BLaER1 (cell line): Measurements from ENCODE around the gene MBD3.
A peak's percentile ranks its signal among the peaks of the same experiment; 100 is the strongest.

Experiments used
- H3K27ac ChIP-seq: shearing (Covaris generic); formaldehyde crosslinking; 2 replicates; pipeline ENCODE4 v1.8.1; 2022
- H3K27me3 ChIP-seq: shearing (Covaris generic); formaldehyde crosslinking; 2 replicates; pipeline ENCODE4 v1.8.1; 2022
- H3K36me3 ChIP-seq: shearing (Covaris generic); formaldehyde crosslinking; 2 replicates; pipeline ENCODE4 v1.8.1; 2022
- H3K4me1 ChIP-seq: shearing (Covaris generic); formaldehyde crosslinking; 2 replicates; pipeline ENCODE4 v1.8.1; 2022
- H3K4me2 ChIP-seq: shearing (Covaris generic); formaldehyde crosslinking; 2 replicates; pipeline ENCODE4 v1.8.1; 2022
- H3K4me3 ChIP-seq: shearing (Covaris generic); formaldehyde crosslinking; 2 replicates; pipeline ENCODE4 v1.8.1; 2022
- H3K9ac ChIP-seq: shearing (Covaris generic); formaldehyde crosslinking; 2 replicates; pipeline ENCODE4 v1.8.1; 2022
- H3K9me3 ChIP-seq: shearing (Covaris generic); formaldehyde crosslinking; 2 replicates; pipeline ENCODE4 v1.8.1; 2022
- H4K20me1 ChIP-seq: shearing (Covaris generic); formaldehyde crosslinking; 2 replicates; pipeline ENCODE4 v1.8.1; 2022
- Cebpa-rat ChIP-seq: shearing (Covaris generic); IDR thresholded peaks from 2 replicates; pipeline ENCODE4 v1.8.1; 2022

Gene MBD3

GRCh38 chr19:1620502-1620901 is 27.8 kb upstream of the MBD3 start:
- TF ChIP-seq Cebpa-rat = no peak
- Histone ChIP-seq H4K20me1 (peaks cover 100% of the 10 kb centered on the region), H3K27me3 (no peaks in the 10 kb centered on the region), H3K36me3 (peaks cover 99% of the 10 kb centered on the region), H3K9ac (no peak overlapping the region), H3K4me1 (peaks cover 100% of the 10 kb centered on the region), H3K4me3 (no peak overlapping the region), H3K9me3 (no peaks in the 10 kb centered on the region), H3K4me2 (peak overlapping the region; percentile 75), H3K27ac (peak overlapping the region; percentile 66)

DNA sequence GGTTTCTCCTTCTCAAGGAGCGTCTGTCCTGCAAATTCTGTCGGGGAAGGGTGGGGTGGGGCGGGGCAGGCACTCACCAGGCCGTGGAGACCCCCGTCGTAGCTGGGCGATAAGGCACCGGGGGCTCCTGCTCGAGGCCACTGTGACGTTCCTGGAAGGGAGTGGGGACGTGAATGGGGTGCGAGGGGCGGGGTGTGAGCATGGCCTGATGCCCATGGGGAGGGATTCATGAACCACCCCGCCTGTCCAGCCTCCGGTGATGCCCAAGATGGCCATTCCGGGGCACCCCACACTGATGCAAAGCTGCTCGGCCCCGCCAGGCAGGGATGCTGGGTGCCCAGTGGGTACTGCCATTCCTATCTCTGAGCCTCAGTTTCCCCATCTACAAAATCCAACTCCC is 27.0 kb upstream of the MBD3 start:
- Histone ChIP-seq H3K4me1 (peaks cover 100% of the 10 kb centered on the region), H3K27ac (0 out of 2 replicates have a peak overlapping the region, but pooled peaks have one; percentile 66), H3K9me3 (no peaks in the 10 kb centered on the region), H3K36me3 (peaks cover 99% of the 10 kb centered on the region), H3K27me3 (no peaks in the 10 kb centered on the region), H4K20me1 (peaks cover 100% of the 10 kb centered on the region), H3K4me3 (no peak overlapping the region), H3K4me2 (peak overlapping the region; percentile 75), H3K9ac (no peak overlapping the region)
- TF ChIP-seq Cebpa-rat = no peak

DNA sequence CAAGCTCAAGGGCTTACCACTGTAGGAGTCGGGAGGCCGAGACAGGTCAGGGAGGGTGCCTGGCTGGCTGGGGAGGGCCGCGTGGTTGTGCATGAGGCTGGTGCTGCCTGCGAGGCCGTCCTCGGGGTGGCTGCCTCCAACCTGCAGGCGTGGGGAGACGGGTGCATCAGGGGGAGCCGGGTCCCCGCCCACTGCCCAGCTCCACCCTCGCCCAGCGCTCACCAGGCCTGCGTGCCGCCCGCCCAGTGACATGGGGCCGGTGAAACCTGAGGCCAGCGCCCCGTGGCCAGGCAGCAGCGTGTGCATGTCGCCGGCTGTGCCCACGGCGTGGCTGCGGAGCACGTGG is 26.4 kb upstream of the MBD3 start:
- H3K4me2 ChIP-seq = peak overlapping the region; percentile 63
- H3K9me3 ChIP-seq = no peaks in the 10 kb centered on the region
- no peak for TF ChIP-seq Cebpa-rat
- no peak overlapping the region for H3K9ac ChIP-seq
- peaks cover 99% of the 10 kb centered on the region for H3K36me3 ChIP-seq
- no peak overlapping the region; the same call in 1 of the 2 replicates for H3K4me3 ChIP-seq
- H3K4me1 ChIP-seq = peaks cover 100% of the 10 kb centered on the region
- no peak overlapping the region for H3K27ac ChIP-seq
- peaks cover 100% of the 10 kb centered on the region for H4K20me1 ChIP-seq
- no peaks in the 10 kb centered on the region for H3K27me3 ChIP-seq

DNA sequence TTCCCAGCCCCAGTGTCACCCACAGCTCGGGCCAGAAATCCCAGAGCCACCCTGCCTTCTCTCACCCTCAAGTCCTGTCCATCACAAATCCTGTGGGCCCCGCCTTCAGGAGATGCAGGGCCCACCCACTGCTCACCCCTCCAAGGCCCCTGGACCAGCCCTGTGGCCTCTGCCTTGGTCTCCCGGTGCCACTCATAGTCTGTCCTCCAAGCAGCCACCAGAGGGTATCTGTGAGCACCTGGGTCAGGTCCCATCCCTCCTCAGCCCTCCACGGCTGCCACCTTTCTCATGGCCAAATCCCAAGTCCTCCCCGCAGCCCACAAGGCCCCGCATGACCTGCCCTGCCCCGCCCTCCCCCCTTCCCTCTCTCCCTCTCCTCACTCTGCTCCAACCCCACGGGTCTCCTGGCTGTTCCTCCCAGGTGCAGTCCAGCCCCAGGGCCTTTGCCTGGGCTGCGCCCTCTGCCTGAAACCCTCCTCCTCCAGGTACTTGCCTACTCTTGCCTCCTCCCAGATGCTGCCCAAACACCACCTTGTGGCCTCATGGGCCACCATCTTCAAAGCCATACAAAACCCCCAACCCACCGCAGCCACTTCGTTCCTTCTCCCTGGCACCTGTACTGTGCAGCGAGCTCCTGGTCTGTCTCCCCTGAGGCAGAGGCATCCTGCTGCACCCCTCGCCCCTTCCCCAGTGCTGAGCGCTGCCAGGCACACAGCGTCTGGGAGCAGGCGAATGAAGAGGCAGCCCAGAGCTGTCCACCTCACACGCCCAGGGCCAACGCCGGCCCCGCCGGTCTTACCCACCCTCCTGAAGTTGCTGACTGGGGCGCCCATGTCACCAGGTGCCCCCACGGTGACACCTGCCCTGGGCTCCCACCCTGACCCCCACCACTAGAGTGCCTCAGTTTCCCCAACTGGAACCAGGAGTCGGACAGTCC is 25.8 kb upstream of the MBD3 start:
- no peak overlapping the region; the same call in 1 of the 2 replicates for H3K4me3 ChIP-seq
- H3K36me3 ChIP-seq = peaks cover 99% of the 10 kb centered on the region
- no peaks in the 10 kb centered on the region for H3K9me3 ChIP-seq
- H4K20me1 ChIP-seq = peaks cover 100% of the 10 kb centered on the region
- H3K27me3 ChIP-seq = no peaks in the 10 kb centered on the region
- H3K4me2 ChIP-seq = peak overlapping the region; percentile 63
- H3K27ac ChIP-seq = no peak overlapping the region
- peaks cover 100% of the 10 kb centered on the region for H3K4me1 ChIP-seq
- no peak overlapping the region for H3K9ac ChIP-seq
- no peak for TF ChIP-seq Cebpa-rat

DNA sequence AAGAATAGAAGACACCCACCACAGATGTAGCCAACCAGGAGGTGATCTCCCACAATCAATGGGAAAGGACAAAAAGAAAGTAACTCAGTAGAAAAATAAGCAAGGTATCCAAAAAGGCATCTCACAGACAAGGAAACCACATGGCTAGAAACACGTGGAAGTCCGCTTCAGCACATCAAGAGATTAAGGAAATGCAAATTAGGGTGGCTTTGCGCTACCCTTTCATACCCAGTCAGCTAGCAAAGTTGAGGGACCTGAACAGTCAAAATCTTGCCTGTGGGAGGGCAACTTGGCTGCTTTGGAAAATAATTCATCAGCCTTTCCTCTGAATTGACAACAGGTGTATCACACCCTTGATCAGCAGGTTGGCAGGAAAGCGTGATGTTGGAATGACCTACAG is 24.2 kb upstream of the MBD3 start:
- Histone ChIP-seq H3K9ac (0 out of 2 replicates have a peak overlapping the region, but pooled peaks have one; percentile 24), H3K36me3 (peaks cover 100% of the 10 kb centered on the region), H3K27me3 (no peaks in the 10 kb centered on the region), H3K4me2 (peak overlapping the region; percentile 63), H4K20me1 (peaks cover 100% of the 10 kb centered on the region), H3K4me3 (no peak overlapping the region), H3K4me1 (peaks cover 100% of the 10 kb centered on the region), H3K27ac (no peak overlapping the region), H3K9me3 (no peaks in the 10 kb centered on the region)
- TF ChIP-seq Cebpa-rat = no peak

GRCh38 chr19:1616396-1616795 is 23.7 kb upstream of the MBD3 start:
- H4K20me1 ChIP-seq = peaks cover 98% of the 10 kb centered on the region
- no peak for TF ChIP-seq Cebpa-rat
- peak overlapping the region; percentile 63 for H3K4me2 ChIP-seq
- H3K27ac ChIP-seq = no peak overlapping the region
- no peak overlapping the region for H3K9ac ChIP-seq
- H3K4me3 ChIP-seq = no peak overlapping the region
- no peaks in the 10 kb centered on the region for H3K9me3 ChIP-seq
- no peaks in the 10 kb centered on the region for H3K27me3 ChIP-seq
- H3K36me3 ChIP-seq = peaks cover 98% of the 10 kb centered on the region
- peaks cover 98% of the 10 kb centered on the region for H3K4me1 ChIP-seq

DNA sequence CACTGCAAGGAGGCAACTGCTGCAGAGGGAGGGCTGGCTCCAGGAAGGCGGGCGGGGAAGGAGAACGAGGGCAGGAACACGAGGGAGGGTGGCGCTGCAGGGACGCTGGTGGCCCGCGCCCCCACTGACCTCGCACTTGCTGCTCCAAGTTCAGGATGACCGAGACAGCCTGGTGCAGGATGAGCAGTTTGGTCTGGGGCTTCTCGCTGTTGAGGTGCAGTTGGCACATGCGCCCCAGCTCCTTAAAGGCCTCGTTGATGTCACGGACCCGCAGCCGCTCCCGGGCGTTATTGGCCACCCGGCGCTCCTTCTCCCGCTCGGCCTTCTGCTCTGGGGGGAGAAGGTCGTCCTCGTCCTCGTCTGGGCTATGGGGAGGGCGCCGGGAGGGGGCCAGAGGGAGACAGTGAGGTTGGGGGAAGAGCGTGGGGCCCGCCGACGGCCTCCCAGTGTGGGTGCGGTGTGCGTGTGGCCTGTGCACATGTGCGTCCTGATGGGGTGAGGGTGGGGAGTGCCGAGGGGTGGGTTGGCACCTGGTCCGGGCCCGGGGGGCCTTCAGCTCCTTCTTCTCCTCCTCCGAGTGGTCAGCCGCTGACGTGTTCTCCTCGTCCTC is 22.6 kb upstream of the MBD3 start:
- H3K9me3 ChIP-seq = no peaks in the 10 kb centered on the region
- H3K27me3 ChIP-seq = no peaks in the 10 kb centered on the region
- peak overlapping the region; percentile 63 for H3K4me2 ChIP-seq
- no peak overlapping the region for H3K4me3 ChIP-seq
- no peak for TF ChIP-seq Cebpa-rat
- H3K9ac ChIP-seq = no peak overlapping the region
- peak overlapping the region; percentile 15; the same call in 1 of the 2 replicates for H3K27ac ChIP-seq
- peaks cover 93% of the 10 kb centered on the region for H3K36me3 ChIP-seq
- peaks cover 98% of the 10 kb centered on the region for H4K20me1 ChIP-seq
- H3K4me1 ChIP-seq = peaks cover 97% of the 10 kb centered on the region

DNA sequence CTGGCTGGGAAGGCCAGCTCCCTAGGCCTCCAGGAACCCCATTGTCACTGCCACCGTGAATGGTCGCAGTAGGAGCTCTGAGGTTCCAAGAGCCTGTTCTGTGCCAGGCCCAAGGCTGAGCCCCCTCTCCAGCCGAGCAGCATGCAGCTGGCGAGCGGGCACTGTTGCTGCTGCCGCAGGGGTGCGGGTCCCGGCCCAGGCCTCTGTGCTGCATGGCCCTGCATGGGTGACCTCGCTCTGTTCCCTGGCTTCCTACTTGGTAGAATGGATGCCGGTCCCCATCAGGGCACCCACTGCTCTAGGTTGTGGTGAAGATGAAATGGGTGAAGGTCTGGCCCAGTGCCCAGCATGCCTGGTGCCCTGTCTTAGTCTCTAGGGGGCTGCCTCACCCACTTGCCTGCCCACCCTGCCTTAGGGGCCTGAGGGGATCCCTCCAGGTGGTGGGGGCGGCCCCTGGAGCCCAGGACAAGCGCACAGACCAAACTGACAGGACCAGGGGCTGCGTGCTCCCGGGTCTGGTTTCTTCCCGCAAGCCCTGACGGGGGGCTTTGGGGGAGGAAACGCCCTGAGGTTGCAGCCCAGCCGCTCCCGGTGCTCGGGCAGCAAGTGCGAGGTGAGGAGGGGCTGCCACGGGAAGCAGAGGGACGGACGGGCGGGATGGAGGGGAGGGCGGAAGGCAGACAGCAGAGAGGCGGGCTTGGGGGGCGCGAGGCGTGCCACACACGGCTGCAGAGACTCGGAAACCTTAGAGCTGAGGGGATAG is 21.3 kb upstream of the MBD3 start:
- H3K4me3 ChIP-seq = no peak overlapping the region
- H3K4me1 ChIP-seq = peaks cover 97% of the 10 kb centered on the region

DNA sequence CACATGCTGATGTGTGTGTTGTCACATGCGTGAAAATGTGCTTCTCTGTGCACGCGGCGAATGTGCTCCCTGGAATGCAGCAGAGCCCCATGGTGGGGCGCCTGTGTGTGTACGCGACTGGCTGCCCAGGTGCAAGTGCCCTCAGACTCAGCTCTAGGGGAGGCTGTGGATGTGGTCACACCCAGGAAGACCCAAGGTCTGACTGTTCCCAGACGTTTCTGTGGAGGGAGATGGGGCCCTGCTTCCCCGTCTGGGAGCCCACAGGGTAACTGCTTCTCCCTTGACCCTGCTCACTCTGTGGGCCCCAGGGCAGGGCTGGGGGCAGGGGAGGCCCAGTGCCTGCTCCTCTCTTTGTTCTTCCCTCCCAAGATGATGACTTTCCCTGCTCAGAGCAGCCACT is 20.5 kb upstream of the MBD3 start:
- peaks cover 72% of the 10 kb centered on the region for H3K36me3 ChIP-seq
- no peak overlapping the region for H3K4me3 ChIP-seq
- peaks cover 98% of the 10 kb centered on the region for H4K20me1 ChIP-seq
- peaks cover 97% of the 10 kb centered on the region for H3K4me1 ChIP-seq
- H3K27ac ChIP-seq = 0 out of 2 replicates have a peak overlapping the region, but pooled peaks have one; percentile 15
- no peaks in the 10 kb centered on the region for H3K27me3 ChIP-seq
- no peak overlapping the region for H3K9ac ChIP-seq
- TF ChIP-seq Cebpa-rat = no peak
- H3K9me3 ChIP-seq = no peaks in the 10 kb centered on the region
- peak overlapping the region; percentile 63 for H3K4me2 ChIP-seq

More for the DNA sequence above, 21.3 kb upstream of the MBD3 start:
- peaks cover 80% of the 10 kb centered on the region for H3K36me3 ChIP-seq
- no peaks in the 10 kb centered on the region for H3K9me3 ChIP-seq
- H3K27me3 ChIP-seq = no peaks in the 10 kb centered on the region
- H3K27ac ChIP-seq = peak overlapping the region; percentile 15; the same call in 1 of the 2 replicates
- H3K9ac ChIP-seq = no peak overlapping the region
- H3K4me2 ChIP-seq = peak overlapping the region; percentile 63
- H4K20me1 ChIP-seq = peaks cover 98% of the 10 kb centered on the region
- TF ChIP-seq Cebpa-rat = no peak
